ACHN (cell line): ENCODE results near the gene CAVIN3.
"Not testable (repeated sequence)": the region's sequence is repeated elsewhere in the genome, so short reads cannot be mapped to it uniquely, and the experiment has no call there.

Experiments used
- DNase-seq: peaks from one replicate; pipeline ENCODE4 v3.0.0-alpha.2; 2015
- in situ Hi-C: cut with HindIII; loops from 2 replicates; pipeline ENCODE4 v1.10.0; 2017; ENCODE audit warnings: low sequenced_read_pairs, low pct_ligation_motif_present, low pct_unique_long_range_greater_than_20kb

The CAVIN3 gene

GRCh38 chr11:6285019-6285418 is 35.3 kb downstream of the CAVIN3 start:
- in situ Hi-C loops = no loop called here
- no peak for DNase-seq

- DNase-seq = no peak
- in situ Hi-C loops = no loop called here
These were observed 36.1 kb downstream of the CAVIN3 start for GRCh38 chr11:6284250-6284649.

GRCh38 chr11:6283453-6284023 is 36.8 kb downstream of the CAVIN3 start:
- no peak for DNase-seq
- in situ Hi-C loops = no loop called here

GRCh38 chr11:6280809-6281208 is 39.5 kb downstream of the CAVIN3 start:
- DNase-seq, in situ Hi-C loops: not testable (repeated sequence)

GRCh38 chr11:6273188-6273587 is 47.1 kb downstream of the CAVIN3 start:
- in situ Hi-C loops = no loop called here
- no peak for DNase-seq

- in situ Hi-C loops = no loop called here
- no peak for DNase-seq
These were observed 48.7 kb downstream of the CAVIN3 start for GRCh38 chr11:6271598-6271997.

- DNase-seq = no peak
- in situ Hi-C loops = no loop called here
These were observed 49.6 kb downstream of the CAVIN3 start for GRCh38 chr11:6270584-6271246.

GRCh38 chr11:6269994-6270393 is 50.3 kb downstream of the CAVIN3 start:
- in situ Hi-C loops = no loop called here
- DNase-seq = no peak
